Activated T-cell treated with anti-CD3 and anti-CD28 coated beads, Interleukin-2, amount 50 U/mL, for 4 hours (primary cell): Measurements from ENCODE around the gene RNF7. TPM values are rescaled to one million over a fixed set of nuclear protein-coding genes. Genes with fewer than 3 reads are reported as not detected.
"Not testable (repeated sequence)": the region's sequence is repeated elsewhere in the genome, so short reads cannot be mapped to it uniquely, and the experiment has no call there.

Experiments
- ATAC-seq, 2 donors: fragments of 200-7000 bp; cut with Tn5 transposase; one replicate each; pipeline ENCODE4 v1.10.0; 2021
- DNase-seq: peaks from one replicate; pipeline ENCODE4 v3.0.0-alpha.2; 2020
- H3K27me3 Mint-ChIP-seq: one replicate; pipeline ENCODE4 v1.8.0; 2021; ENCODE audit warnings: low read depth, mixed read lengths
- H3K36me3 Mint-ChIP-seq: one replicate; pipeline ENCODE4 v1.8.0; 2022; ENCODE audit warnings: mixed read lengths; ENCODE audit not compliant: insufficient read depth
- H3K4me1 Mint-ChIP-seq: one replicate; pipeline ENCODE4 v1.8.0; 2021; ENCODE audit warnings: low read depth, mixed read lengths
- H3K4me3 Mint-ChIP-seq: one replicate; pipeline ENCODE4 v1.8.0; 2021; ENCODE audit warnings: mild to moderate bottlenecking, moderate library complexity, mixed read lengths
- H3K9me3 Mint-ChIP-seq: one replicate; pipeline ENCODE4 v1.8.0; 2021; ENCODE audit warnings: mixed read lengths
- total RNA-seq, 3 donors: library from RNA; stranded (reverse); gene quantifications; one replicate each; pipeline ENCODE4 v1.2.1, GENCODE V29; 2021

Gene RNF7
- total RNA-seq, 3 donors from 2014 or later: 73.1 to 78.1 (median 73.6) TPM

- DNase-seq: no peak
- H3K9me3 Mint-ChIP-seq: no peaks in the 10 kb centered on the region
- no peaks in the 10 kb centered on the region for H3K4me1 Mint-ChIP-seq
- ATAC-seq: no peak
- no peak overlapping the region for H3K4me3 Mint-ChIP-seq
- no peaks in the 10 kb centered on the region for H3K27me3 Mint-ChIP-seq
- H3K36me3 Mint-ChIP-seq: no peaks in the 10 kb centered on the region
Measured at GRCh38 chr3:141779667-141780066, 41.6 kb downstream of the RNF7 start.

GRCh38 chr3:141782386-141782932 is 44.4 kb downstream of the RNF7 start:
- no peaks in the 10 kb centered on the region for H3K9me3 Mint-ChIP-seq
- no peaks in the 10 kb centered on the region for H3K27me3 Mint-ChIP-seq
- no peaks in the 10 kb centered on the region for H3K4me1 Mint-ChIP-seq
- no peak for DNase-seq
- no peak overlapping the region for H3K4me3 Mint-ChIP-seq
- no peaks in the 10 kb centered on the region for H3K36me3 Mint-ChIP-seq
- no peak for ATAC-seq

- Mint-ChIP-seq H3K27me3 (no peaks in the 10 kb centered on the region), H3K36me3 (no peaks in the 10 kb centered on the region), H3K4me3 (no peak overlapping the region), H3K4me1 (no peaks in the 10 kb centered on the region), H3K9me3 (no peaks in the 10 kb centered on the region)
- ATAC-seq: no peak
- DNase-seq: no peak
Measured at GRCh38 chr3:141783632-141784031, 45.5 kb downstream of the RNF7 start.

GRCh38 chr3:141784096-141784495 is 46.0 kb downstream of the RNF7 start:
- ATAC-seq (no peak), DNase-seq (no peak)
- Mint-ChIP-seq H3K36me3 (no peaks in the 10 kb centered on the region), H3K4me1 (no peaks in the 10 kb centered on the region), H3K27me3 (no peaks in the 10 kb centered on the region), H3K9me3 (no peaks in the 10 kb centered on the region), H3K4me3 (no peak overlapping the region)

- DNase-seq: no peak
- H3K36me3 Mint-ChIP-seq: no peaks in the 10 kb centered on the region
- no peaks in the 10 kb centered on the region for H3K27me3 Mint-ChIP-seq
Measured at GRCh38 chr3:141784531-141784930, 46.4 kb downstream of the RNF7 start.

GRCh38 chr3:141788149-141788548 is 50.1 kb downstream of the RNF7 start:
- ATAC-seq (no peak), DNase-seq (no peak)
- H3K36me3 Mint-ChIP-seq: no peaks in the 10 kb centered on the region
- H3K27me3 Mint-ChIP-seq: no peaks in the 10 kb centered on the region
- H3K4me3 Mint-ChIP-seq: no peak overlapping the region
- H3K9me3 Mint-ChIP-seq: no peaks in the 10 kb centered on the region
- no peaks in the 10 kb centered on the region for H3K4me1 Mint-ChIP-seq

More at GRCh38 chr3:141784531-141784930, 46.4 kb downstream of the RNF7 start:
- Mint-ChIP-seq H3K4me3 (no peak overlapping the region), H3K9me3 (no peaks in the 10 kb centered on the region), H3K4me1 (no peaks in the 10 kb centered on the region)
- no peak for ATAC-seq

GRCh38 chr3:141788750-141789149 is 50.7 kb downstream of the RNF7 start:
- not testable (repeated sequence) for H3K9me3 Mint-ChIP-seq, H3K4me1 Mint-ChIP-seq, H3K4me3 Mint-ChIP-seq, H3K36me3 Mint-ChIP-seq, H3K27me3 Mint-ChIP-seq, DNase-seq, ATAC-seq

- no peak for ATAC-seq
- Mint-ChIP-seq H3K27me3 (no peaks in the 10 kb centered on the region), H3K9me3 (no peaks in the 10 kb centered on the region), H3K4me1 (peaks cover 6% of the 10 kb centered on the region), H3K4me3 (no peak overlapping the region), H3K36me3 (no peaks in the 10 kb centered on the region)
- no peak for DNase-seq
Measured at GRCh38 chr3:141789281-141789680, 51.2 kb downstream of the RNF7 start.

- peaks cover 15% of the 10 kb centered on the region for H3K4me1 Mint-ChIP-seq
- no peaks in the 10 kb centered on the region for H3K9me3 Mint-ChIP-seq
- no peaks in the 10 kb centered on the region for H3K27me3 Mint-ChIP-seq
- DNase-seq: no peak
- no peak overlapping the region for H3K4me3 Mint-ChIP-seq
- ATAC-seq: no peak
- no peaks in the 10 kb centered on the region for H3K36me3 Mint-ChIP-seq
Measured at GRCh38 chr3:141790171-141790570, 52.1 kb downstream of the RNF7 start.

- H3K27me3 Mint-ChIP-seq: no peaks in the 10 kb centered on the region
- H3K9me3 Mint-ChIP-seq: no peaks in the 10 kb centered on the region
- DNase-seq (no peak), ATAC-seq (no peak)
- H3K4me1 Mint-ChIP-seq: peaks cover 37% of the 10 kb centered on the region
- H3K4me3 Mint-ChIP-seq: no peak overlapping the region
- no peaks in the 10 kb centered on the region for H3K36me3 Mint-ChIP-seq
Measured at GRCh38 chr3:141792495-141792894, 54.4 kb downstream of the RNF7 start.

GRCh38 chr3:141793476-141794260 is 55.6 kb downstream of the RNF7 start:
- Mint-ChIP-seq H3K4me3 (no peak overlapping the region), H3K27me3 (no peaks in the 10 kb centered on the region), H3K4me1 (peaks cover 49% of the 10 kb centered on the region), H3K36me3 (no peaks in the 10 kb centered on the region), H3K9me3 (no peaks in the 10 kb centered on the region)
- ATAC-seq (no peak), DNase-seq (no peak)

- no peaks in the 10 kb centered on the region for H3K36me3 Mint-ChIP-seq
- no peaks in the 10 kb centered on the region for H3K9me3 Mint-ChIP-seq
- ATAC-seq: no peak
- no peaks in the 10 kb centered on the region for H3K27me3 Mint-ChIP-seq
- no peak for DNase-seq
- H3K4me3 Mint-ChIP-seq: peak overlapping the region; percentile 24
- peaks cover 59% of the 10 kb centered on the region for H3K4me1 Mint-ChIP-seq
Measured at GRCh38 chr3:141795276-141795675, 57.2 kb downstream of the RNF7 start.

GRCh38 chr3:141795741-141796080 is 57.6 kb downstream of the RNF7 start:
- Mint-ChIP-seq H3K36me3 (no peaks in the 10 kb centered on the region), H3K4me1 (peaks cover 59% of the 10 kb centered on the region), H3K27me3 (no peaks in the 10 kb centered on the region), H3K9me3 (no peaks in the 10 kb centered on the region), H3K4me3 (peak overlapping the region; percentile 24)
- ATAC-seq (no peak), DNase-seq (no peak)

- ATAC-seq (peak; percentile 88), DNase-seq (peak; percentile 65)
- H3K9me3 Mint-ChIP-seq: no peaks in the 10 kb centered on the region
- no peaks in the 10 kb centered on the region for H3K36me3 Mint-ChIP-seq
- no peaks in the 10 kb centered on the region for H3K27me3 Mint-ChIP-seq
- H3K4me3 Mint-ChIP-seq: peak overlapping the region; percentile 77
- H3K4me1 Mint-ChIP-seq: peaks cover 59% of the 10 kb centered on the region
Measured at GRCh38 chr3:141796081-141796888, 58.2 kb downstream of the RNF7 start.
